HG03558 (cell line): Measurements from ENCODE around the gene ACSS1.

Experiments used
- ATAC-seq: cut with Tn5 transposase; IDR thresholded peaks from one replicate; pipeline ENCODE4 v1.9.1; 2021; ENCODE audit warnings: moderate number of reproducible peaks; ENCODE audit not compliant: unreplicated experiment; ENCODE audit errors: extremely low read depth

ACSS1 gene

DNA sequence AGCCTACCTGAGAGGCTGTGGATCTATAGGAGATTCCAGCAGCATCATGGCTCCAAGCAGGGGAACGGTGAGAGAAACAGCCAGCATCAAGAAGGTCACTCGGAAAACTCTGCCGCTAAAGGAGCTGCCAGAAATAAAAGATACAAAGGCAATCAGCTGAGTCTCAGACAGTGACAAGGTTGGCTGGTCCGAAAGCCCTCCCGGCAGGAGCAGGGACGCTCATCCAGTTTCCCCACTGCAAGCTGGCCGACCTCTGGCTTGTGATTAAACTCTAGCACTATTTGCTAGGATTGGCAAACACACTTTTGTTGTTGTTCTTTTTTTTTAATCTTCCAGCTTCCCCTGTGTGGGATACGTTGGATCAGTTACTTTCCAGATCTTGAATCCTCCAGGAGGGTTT lies 74.0 kb downstream of the ACSS1 start:
- no peak for ATAC-seq

DNA sequence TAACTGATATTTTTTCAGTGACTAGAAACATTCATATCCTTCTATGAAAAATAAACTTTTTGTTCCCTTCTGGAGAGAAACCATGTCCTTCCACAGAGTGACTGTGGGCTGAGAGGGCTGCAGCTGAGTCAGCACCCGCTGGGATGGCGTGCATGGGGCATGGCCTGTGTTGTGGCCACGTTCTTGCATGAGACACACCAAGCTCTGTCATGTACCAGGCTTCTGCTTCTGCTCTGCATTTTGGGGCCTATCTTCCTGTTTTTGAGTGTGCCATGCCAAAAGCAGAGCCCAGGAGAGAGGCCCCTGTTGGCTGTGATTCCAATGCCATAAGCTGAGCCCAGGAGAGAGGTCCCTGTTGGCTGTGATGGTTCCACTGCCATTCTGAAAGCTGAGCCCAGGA lies 76.1 kb downstream of the ACSS1 start:
- ATAC-seq: no peak

GRCh38 chr20:24981282-24981681 lies 76.7 kb downstream of the ACSS1 start:
- ATAC-seq: no peak

- no peak for ATAC-seq
These were observed 77.5 kb downstream of the ACSS1 start for GRCh38 chr20:24980291-24981053.

DNA sequence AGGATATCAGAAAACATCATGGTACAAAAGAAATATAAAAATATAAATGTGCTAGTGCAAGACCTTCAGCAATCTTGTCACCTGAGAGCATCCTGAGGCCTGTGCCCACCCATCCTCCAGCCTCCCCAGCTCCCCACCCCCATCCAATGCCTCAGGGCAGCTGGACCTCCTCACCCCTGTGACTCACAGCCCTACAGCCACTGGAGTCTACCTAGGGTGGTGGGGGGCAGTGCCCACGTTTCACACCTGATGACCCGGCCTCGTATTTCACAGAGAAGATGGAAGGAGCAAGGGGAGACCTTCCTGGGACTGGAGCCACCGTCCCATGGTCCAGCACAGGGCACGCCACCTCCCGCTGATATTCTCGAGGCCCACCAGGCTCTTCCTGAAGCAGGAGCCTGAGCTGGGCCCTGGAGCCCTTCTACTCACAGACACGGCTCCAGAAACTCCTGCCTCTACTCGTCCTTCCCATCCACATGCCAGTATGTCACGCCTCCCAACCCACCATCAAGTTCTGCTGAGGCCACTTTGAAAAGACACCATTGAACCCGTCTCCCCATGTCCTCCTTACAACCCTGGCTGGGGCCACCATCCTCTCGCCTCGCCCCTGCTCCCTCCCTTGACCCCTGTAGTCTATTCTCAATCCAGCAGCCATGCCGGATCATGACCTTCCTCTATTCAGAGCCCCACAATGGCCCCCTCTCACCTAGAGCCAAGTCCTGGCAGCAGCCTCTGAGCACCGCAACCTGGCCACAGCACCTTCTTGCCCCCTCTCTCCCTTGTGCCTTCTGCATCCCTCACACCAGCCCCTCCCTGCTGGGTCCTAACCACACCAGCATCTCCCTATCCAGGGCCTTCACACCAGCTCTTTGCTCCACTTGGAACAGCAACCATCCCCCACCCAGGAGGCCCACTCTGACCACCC lies 78.6 kb downstream of the ACSS1 start:
- ATAC-seq: no peak

DNA sequence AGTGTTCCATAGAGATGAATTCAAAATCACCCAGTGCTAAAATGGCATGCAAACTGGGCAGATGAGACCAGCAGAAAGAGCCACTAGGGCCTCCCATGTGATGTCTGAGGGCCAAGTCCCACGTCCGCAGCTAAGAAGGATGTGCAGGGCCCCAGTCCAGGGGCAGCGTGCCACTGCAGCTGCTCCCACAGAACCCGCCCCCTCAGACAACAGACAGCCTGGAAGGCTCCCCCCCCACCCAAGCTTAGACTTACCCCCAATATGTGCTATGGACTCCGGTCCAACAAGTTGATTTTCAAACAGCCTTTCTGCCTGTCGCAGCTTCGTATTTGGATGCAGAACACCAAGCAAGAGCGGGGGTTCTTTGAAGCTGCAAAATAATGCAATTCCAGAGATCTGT lies 79.4 kb downstream of the ACSS1 start:
- ATAC-seq: no peak

GRCh38 chr20:24977797-24978196 lies 80.1 kb downstream of the ACSS1 start:
- no peak for ATAC-seq

GRCh38 chr20:24977336-24977735 lies 80.6 kb downstream of the ACSS1 start:
- ATAC-seq: no peak

DNA sequence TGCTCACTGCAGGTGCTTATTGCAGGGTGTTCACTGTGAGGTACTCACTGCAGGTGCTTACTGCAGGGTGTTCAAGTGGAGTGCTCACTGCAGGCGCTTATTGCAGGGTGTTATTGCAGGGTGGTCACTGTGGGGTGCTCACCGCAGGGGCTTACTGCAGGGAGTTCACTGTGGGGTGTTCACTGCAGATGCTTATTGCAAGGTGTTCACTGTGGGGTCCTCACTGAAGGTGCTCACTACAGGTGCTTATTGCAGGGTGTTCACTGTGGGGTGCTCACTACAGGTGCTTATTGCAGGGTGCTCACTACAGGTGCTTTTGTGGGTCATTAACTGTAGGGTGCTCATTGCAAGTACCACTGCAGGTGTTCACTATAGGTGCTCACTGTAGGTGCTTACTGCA lies 85.6 kb downstream of the ACSS1 start:
- no peak for ATAC-seq

GRCh38 chr20:24971376-24972101 lies 86.4 kb downstream of the ACSS1 start:
- ATAC-seq: no peak

DNA sequence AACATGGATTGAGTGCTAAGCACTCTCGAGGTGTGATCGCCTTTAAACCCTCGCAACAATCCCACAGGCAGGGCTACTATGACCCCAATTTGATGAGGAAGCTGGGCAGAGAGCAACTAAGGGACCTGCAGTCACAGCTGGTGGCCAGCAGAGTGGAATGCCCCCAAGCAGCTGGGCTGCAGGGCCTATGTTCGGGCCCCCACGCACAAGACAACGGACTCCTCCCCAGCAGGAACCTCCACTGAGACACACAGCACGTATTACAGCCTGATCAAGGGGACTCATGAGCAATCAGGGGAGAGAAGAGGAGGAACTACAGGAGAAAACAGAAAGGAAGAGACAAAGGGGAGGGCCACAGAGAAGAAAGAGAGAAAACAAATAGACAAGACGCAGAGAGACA lies 87.2 kb downstream of the ACSS1 start:
- no peak for ATAC-seq

DNA sequence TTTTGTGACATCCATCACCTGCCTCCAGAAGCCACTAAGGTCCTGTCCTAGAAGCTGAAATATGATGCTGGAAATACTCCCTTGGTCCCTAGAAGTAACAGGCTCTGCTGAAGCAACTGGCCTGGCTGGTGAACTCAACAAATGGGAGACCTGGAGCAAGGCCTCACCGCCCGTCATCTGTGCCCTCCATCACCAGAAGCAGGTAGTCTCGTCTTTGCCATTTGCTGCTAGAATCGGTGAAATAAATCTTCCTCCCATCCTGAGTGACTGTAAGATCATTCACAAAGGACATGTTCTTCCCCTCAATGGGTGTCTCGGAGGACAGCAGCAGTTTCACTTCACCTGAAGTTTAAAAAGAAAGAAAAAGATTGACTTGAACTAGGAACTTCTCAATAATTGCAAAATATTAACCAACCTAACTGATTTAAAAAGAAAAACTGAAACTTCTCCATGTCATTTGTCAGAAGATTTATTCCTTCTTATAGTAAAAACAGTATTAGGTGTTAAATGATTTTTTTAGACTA lies 87.8 kb downstream of the ACSS1 start:
- no peak for ATAC-seq

DNA sequence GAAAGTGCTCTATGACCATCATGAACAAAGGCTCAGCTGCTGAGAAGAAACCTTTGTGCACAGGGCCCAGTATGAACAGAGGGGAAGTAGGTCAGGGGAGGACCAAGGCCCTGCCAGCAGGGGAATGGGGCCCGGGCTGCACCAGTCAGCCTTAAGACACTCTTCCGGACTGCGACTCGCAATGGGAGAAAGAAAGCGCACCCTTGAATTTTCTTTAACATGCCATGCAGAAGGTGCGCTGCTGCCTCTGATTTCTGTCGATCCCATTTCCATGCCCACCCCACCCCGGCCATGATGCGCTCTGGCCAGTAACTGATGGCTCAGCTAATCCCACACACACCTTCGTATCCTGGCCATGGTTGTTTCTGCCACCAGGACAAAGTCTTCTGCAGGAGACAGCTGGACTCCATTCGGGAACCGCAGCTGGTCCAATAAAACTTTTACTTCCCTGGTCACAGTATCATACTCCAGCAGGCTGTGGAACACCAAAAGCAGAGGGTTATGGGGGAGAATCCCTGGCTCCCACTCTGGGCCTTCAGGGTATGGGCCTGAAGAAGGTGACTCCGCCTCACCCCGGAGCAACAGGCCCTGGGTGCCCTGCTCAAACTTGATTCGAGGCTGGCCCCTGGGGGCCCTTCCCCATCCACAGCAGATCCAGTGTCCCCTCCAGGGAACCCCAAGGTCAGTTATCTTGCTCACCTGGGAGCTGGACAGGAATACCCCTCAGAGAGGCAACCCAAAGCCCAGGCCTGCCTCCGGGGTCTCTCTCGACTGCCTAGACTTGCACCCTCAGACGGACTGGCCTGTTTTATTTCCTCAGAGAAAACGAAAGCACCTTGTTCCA lies 88.5 kb downstream of the ACSS1 start:
- no peak for ATAC-seq

DNA sequence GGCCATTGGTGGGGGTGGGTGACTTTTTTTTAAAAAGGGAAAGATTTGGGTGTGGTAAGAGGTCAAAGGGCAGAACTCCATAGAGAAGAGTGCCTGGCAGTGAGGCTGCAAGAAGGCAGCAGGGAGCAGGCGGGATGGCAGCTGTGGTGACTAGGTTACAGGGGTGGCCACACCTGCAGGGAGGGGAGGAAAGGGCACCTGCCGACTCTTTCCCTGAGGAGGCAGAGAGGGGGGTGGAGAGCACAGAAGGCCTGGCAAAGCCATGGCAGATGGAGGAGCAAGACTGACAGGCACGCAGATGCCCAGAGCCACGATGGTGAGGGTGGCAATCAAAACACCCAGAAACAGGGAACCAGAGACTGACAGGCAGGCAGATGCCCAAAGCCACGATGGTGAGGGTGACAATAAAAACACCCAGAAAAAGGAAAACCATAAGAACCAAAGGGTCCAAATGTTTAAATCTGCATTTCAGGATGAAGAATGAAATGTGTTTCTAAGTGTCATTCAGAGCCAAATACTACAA lies 89.6 kb downstream of the ACSS1 start:
- ATAC-seq: no peak

- no peak for ATAC-seq
These were observed 91.5 kb downstream of the ACSS1 start for GRCh38 chr20:24966317-24967012.

- ATAC-seq: no peak
These were observed 92.6 kb downstream of the ACSS1 start for GRCh38 chr20:24965065-24965919.

GRCh38 chr20:24964506-24964840 lies 93.5 kb downstream of the ACSS1 start:
- no peak for ATAC-seq
